Posterior vena cava (tissue), 2 donors: Measurements from ENCODE around the gene STXBP6. TPM values are rescaled to one million over a fixed set of nuclear protein-coding genes. Genes with fewer than 3 reads are reported as not detected.

Experiments
- DNase-seq: peaks from one replicate; pipeline ENCODE4 v3.0.0-alpha.2; 2020; ENCODE audit warnings: low spot score
- intact Hi-C, 2 donors: fragments of 100-400 bp; cut with DNase I; formaldehyde crosslinking; loops; one replicate each; pipeline versions ENCODE4 v1.14.1 to v1.14.2; 2022 to 2023
- total RNA-seq, 2 donors: library from RNA; stranded (reverse); fragmentation: NEBNext Ultra II Directional; extraction: Animal tissue kit (Norgen Biotek cat#: 25700); gene quantifications; one replicate each; pipeline ENCODE4 v1.2.1, GENCODE V29; 2021
- donor health status: DM: yes; HTN: yes; CAD: no.
- donor health status: DM: yes; HTN: yes; CAD: no.

The STXBP6 gene
- total RNA-seq, 2 donors from 2014 or later, result 8.9 to 14.9 TPM

DNA sequence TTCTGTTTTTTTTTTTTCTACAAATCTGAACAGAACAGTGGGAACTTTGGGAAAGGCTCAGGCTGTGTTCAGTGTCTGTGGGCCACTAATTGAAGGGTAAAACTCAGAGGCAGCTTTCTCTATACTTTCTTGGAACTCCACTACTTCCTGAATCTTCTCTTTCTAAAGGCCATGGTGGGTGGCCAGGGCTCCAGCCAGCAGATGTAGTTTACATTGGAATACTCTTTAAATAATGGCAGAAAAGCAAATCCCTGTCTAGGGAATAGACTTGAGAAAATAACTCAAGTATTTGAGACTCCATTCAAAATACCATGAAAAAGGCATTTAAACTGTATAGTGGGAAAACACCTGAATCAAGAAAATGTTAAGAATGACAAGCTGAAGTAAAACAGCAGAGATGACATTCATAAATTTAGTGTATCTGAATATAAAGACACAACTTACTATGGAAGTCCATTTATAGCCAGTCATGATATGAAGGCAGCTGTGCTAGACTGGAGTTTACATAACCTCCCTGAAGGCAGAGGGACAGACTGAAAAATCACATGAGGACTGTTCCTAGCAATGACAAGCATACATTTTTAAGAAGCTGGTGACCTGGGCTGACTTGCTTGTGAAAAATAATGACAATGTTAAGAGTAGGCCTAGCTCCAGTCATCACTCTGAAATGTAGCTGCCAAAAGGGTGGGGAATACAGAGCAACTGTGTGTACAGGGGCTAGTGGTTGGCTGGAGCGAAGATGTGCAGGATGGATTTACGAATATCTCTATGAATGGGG lies 168.6 kb downstream of the STXBP6 start:
- intact Hi-C loops, result no loop called here
- DNase-seq, result no peak

DNA sequence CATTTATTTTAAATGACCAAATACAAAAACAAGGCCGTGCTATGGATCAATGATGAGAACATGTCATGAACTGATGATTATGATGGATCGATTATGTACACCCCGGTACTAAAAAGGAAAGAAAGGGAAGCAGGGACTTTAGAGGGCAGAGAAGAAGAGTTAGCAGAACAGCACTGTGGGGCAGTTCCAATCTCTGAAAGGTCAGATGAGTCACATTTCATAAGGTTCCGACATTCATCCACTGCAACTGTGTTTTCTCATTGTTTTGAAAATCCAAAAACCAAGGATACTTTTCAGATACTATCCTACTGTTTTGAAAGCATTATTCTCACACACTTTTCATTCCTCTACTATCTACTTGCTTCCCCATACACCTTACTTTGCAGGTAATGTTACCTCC lies 169.3 kb downstream of the STXBP6 start:
- intact Hi-C loops, result no loop called here
- DNase-seq, result no peak

DNA sequence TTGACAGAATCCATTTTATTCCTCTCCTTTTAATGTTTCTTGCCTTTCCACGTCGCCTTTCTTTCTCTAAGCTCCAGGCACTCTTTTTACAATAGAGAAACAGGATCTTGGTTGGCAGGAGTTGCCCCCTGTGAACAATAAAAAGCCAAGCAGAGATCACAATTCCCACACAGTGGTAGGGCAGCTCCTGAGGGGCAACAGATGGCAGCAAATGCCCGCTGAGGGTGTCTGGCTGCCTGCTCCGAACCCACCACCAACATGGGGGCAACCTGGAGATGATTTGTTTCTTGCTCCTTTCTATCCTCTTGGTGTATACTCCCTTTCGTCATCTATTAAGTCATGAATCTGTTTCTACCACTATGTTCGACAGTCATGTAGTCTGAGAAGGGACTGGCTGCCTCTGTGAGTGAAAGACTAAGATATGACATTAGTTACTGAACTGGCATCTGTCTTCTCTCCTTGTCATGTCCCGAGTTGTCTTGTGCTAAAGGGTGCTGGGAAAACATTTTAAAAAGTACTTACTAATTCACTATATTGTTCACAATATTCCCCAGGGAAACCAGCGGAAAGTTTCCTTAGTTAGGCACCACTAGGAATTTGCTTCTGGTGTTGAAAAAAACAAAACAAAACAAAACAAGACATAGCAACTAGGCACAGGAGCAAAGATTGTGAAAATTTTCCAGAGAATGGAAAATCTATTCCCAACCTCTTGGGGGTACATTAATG lies 170.1 kb downstream of the STXBP6 start:
- intact Hi-C loops, result loop anchor here in 1 of 2 donors (10.0 kb wide), 1 partner anchor 55 kb away; no protein-coding TSS in a partner anchor

DNA sequence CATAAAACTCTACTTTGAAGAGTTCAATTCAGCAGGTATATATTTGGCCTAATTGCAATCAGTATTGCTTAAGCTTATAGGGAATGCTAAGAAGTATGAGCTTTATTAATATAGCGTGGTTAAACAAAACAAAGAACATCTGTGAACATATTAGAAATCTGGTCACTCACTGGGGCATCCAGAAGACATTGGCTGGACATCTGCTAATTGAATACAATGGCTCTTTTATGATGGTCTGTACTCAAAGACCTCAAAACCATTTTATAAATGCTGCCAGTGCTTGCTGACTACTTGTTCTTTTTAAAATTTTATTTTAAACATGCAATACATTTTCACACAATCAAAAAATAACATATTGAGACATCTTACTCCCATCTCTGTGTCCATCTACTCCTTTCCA lies 173.0 kb downstream of the STXBP6 start:
- intact Hi-C loops, result loop anchor here in 1 of 2 donors (10.0 kb wide), 1 partner anchor 52 kb away; no protein-coding TSS in a partner anchor
- no peak for DNase-seq

More for the DNA sequence above, 170.1 kb downstream of the STXBP6 start:
- DNase-seq, result no peak

DNA sequence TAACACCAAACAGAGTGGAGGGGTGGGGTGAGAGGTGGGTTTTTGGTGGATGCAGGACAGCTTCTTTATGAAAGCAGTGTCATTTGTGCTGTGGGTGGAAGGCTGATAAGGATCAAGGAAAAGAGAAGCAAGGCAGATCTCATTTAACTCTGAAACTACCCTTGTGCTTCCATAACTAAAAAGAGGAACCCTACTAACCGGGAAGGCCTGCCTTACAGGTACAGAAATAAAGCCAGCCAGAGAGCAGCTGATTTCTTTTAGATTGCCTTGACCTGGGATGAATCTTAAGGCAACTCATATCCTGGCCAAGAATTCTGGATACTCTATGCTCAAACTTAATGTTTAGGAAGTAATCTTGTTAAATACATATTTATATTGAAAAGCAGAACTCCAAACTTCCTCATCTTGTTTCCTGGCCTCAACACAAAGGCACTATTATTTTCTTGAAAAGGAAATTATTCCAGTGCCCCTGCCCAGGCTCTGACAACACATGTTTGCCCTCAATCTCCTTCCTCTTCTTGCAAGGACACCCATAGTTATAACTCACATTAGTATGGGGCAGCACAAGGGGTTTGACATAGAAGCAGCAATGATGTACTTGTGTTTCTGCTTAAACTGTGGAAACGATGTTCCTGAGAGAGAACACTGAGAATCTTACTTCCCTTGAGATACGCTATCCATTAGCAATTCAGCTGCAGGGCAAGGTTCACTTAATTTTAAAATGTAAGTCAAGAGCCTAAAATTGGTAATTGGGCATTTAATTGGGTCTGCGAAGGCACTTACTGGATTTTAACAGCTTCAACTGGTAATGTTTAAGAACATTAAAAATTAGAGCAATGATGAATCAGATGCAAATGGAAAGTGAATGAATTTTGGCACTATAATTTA lies 173.7 kb downstream of the STXBP6 start:
- no peak for DNase-seq
- intact Hi-C loops, result loop anchor here in 1 of 2 donors (10.0 kb wide), 1 partner anchor 51 kb away; no protein-coding TSS in a partner anchor

DNA sequence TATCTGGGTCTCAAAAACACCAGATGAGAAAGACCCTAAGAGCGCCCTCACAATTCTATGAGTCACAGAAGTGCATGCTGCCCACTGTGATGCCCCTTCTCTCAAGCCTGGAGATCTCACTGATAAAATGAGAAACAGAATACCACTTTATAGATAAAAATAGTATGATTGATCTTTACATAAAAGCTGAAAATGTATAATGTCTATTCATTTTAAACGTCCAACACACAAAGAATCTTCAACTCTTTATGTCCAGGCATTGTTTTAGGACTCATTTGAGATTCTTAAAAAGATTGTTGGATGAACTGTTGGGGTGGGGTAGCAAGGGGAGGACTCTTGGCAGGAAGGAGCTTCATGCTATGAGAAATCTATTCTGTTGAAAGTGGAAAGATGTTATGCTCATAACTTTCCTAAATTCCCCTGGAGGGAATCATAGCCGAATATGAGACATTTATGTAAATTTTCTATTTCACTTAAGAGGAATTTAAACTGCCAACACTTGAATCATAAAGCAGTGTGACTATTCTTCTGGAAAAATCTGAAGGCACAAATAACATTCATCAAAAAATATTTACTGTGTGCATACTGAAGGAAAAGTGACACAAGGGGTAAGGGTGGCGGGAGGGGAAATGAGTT lies 174.6 kb downstream of the STXBP6 start:
- no peak for DNase-seq
- intact Hi-C loops, result loop anchor here in 1 of 2 donors (10.0 kb wide), 1 partner anchor 51 kb away; no protein-coding TSS in a partner anchor

DNA sequence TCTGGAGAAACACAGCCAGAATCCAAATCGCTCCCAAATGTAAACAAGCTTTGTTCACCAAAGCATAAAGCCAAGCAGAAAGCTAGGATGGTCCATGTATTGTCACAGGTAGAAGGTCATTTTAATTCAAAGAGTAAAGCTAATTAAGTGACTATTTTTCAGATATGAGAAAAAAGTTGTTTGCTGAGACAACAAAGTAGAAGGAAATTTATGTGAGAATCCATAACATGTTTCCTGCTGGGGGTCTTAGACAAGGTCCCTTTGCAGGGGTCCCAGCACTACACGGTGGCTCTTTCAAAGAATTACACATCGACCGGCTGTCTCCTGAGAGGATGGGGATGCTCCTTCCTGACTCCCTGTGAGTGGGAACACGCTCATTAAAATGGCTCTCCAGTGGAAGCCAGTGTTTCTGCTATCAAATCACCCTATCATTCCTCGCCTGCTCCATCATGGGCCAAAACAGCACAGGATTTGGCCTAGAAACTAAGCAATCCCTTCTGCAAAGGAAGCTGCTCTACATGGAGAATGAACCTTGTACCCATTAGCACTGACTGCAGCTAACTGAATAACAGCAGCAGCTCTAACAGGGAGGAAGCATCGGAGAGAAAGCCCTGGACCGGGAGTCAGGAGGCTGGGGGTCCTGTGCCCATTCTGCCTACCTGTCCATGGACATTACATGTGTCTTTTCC lies 175.3 kb downstream of the STXBP6 start:
- intact Hi-C loops, result loop anchor here in 1 of 2 donors (10.0 kb wide), 1 partner anchor 50 kb away; no protein-coding TSS in a partner anchor

DNA sequence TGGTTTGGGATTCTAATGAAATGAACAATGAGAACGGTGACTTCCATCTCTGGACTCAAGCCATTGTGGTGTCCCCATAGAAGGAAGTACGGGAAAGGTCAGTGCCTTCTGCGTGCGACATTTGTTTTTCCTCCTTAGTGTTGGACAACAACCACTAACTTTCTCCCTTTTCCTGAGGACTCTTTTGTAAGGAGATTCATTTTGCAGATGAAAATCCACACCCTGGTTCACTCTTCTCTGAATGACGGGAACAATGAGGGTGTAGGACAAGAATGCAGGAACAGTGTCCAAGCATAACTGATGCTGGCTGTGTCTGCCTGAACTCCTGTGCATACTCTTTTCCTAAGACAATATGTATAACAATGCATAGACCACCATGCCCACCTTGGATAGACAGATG lies 176.4 kb downstream of the STXBP6 start:
- no peak for DNase-seq
- intact Hi-C loops, result loop anchor here in 1 of 2 donors (10.0 kb wide), 1 partner anchor 49 kb away; no protein-coding TSS in a partner anchor

More for the DNA sequence above, 175.3 kb downstream of the STXBP6 start:
- no peak for DNase-seq

DNA sequence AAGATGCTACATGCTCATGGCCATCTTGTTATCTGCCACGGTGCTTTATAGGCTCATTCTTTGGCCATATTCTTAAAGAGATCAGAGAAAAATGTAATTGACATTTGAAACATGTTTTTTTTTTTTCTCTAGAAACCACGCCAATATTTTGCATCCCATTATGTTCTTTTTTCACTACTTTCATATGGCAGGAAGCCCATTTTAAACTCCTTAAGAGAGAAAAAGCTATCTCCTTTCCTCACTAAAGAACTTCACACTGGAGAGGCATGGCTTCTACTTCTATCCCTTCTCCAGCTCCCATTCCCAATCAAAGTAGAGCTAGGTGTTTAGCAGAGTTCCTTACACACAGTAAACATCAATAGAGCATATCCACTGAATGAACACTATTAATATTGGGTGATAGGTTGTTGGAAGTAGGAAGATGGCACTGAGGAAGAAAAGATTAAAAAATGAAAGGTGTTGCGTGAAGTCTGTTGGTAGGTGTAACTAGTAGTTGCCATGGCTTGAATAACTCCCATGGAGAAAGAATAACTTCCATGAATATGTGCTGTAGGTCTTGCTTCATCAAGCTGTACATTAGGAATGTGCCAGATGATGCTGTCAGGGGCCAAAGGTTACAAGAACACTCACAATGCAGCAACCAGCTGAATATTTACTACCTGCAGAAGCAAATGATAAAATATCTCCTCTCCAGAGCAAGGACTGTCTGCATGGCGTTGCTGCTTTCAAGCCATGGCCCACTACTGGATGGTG lies 178.8 kb downstream of the STXBP6 start:
- intact Hi-C loops, result loop anchor here in 1 of 2 donors (10.0 kb wide), 1 partner anchor 46 kb away; no protein-coding TSS in a partner anchor
- DNase-seq, result no peak

DNA sequence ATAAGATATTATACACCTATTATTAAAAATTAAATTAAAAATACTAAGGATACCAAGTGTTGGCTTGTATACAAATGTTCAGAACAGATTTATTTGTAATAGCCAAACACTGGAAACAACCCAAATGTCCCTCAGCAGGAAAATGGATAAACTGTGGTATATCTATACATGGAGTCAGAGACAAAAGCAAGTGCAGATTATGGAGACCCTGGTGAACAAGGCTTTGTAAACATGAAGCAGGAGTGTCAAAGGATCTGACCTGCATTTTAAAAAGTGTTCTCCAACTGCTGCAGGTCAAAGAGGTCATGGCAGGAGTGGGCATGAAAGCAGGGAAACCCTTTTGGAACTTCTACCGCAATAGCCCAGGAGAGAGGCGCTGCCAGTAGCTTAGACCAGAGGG lies 181.6 kb downstream of the STXBP6 start:
- DNase-seq, result no peak
- intact Hi-C loops, result no loop called here

DNA sequence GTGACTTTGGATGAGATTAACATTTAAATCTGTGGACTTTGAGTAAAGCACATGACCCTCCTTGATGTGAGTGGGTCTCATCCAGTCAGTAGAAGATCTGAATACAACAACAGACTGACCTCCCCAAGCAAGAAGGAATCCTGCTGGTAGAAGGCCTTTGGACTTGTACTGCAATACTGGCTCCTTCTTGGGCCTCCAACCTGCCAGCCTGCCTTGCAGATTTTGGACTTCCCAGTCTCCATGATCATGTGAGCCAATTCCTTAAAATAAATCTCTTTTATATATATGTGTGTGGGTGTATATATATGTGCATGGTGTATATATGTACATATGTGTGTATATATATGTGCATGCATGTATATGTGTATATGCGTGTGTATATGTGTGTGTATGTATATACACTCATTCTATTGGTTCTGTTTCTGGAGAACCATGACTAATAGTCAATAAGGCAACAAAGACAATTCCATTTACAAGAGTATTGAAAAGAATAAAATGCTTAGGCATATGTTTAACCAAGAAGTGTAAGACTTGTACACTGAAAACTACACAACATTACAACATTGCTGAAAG lies 183.8 kb downstream of the STXBP6 start:
- no peak for DNase-seq
- intact Hi-C loops, result no loop called here

DNA sequence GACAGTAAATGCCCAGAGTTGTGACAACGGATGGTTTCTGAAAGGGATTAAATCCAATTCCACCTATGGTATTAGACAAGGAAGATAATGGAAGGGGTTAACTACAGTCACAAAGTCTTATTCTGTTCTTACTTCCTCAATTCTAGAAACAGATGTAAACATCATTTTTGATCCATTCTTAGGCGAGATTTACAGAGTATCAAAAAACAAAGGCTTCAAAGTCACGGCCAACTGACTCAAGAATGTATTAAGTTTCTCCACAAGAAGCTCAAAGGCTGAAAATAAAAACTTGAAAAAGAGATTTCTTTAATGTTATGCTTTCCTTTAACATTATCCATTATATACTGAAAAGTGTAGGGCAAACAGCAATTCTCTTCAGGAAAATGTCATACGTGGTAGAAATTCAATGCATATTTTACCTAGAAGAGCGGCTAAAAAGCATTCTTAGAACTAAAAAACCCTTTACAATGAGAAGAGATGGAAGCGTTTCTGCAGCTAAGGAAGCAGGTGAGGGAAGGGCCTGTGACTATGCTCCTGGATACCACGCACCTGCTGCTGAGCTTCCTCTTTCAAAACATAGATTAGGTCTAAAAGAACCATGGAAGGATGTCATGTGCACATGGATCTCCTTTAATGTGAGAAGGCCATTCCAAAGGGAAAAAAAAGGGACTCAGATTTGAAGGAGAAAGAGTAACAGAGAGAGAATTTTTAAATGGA lies 185.8 kb downstream of the STXBP6 start:
- intact Hi-C loops, result no loop called here
- DNase-seq, result no peak

DNA sequence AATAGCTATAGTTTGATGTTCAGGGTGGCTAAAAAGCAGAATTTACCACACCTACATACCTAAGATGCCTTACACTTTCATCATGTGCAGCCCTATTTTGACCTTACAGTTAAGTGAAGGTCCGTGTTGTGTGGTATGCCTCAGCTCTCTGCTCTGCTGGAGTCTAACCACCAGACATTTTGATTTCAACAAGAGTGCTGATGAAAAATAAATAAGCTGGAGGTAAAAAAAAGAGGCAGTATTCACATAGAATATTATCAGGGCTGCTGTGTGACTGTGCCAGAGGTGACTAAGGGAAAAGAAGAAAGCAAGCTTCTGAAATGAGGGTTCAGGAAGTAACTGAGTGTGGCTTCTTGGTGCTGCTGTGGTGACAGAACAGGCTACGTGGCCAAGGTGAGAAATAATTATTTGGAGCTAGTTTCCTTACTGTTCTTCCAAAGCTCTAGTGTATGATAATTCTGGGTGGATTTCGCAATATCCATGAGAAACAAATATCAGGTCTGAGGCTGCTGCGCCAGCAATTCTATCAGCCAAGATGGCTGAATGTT lies 188.8 kb downstream of the STXBP6 start:
- DNase-seq, result no peak
- intact Hi-C loops, result no loop called here

DNA sequence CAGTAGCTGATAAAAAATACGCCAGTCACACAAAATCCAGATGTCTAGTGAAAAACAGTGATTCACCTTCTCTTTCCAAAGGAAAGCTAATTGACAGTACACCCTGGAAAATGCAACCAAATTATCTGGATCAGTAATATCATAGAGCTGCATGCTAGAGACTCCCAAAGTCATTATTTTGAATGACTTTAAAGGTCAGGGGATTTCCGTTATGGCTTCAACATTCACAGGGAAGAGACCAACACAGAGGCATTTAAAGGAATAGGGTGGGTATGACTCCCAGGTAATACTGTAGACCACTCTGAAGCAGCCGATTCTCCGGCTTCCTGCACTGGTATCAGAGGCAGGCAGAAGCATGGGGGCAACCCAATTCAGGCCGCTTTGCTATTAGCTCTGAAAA lies 190.4 kb downstream of the STXBP6 start:
- DNase-seq, result no peak
- intact Hi-C loops, result no loop called here

DNA sequence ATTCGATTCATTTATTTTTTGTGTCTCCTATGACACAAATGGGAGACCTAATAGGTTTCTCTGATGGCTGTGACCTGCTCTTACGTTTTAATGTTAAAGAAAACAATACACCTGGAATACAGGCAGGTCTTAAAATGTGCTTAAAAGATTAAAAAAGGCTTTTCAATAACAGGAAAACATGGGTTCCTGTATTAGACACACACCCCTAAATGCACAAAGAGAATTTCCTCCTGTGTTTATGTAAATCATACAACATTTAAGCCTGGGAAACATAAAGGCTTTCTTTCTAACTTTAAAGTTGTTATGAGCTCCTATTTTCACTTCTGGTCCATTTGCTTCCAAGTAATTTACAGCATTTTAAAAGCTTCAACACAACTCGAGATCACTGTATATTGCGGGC lies 191.3 kb downstream of the STXBP6 start:
- no peak for DNase-seq
- intact Hi-C loops, result no loop called here

DNA sequence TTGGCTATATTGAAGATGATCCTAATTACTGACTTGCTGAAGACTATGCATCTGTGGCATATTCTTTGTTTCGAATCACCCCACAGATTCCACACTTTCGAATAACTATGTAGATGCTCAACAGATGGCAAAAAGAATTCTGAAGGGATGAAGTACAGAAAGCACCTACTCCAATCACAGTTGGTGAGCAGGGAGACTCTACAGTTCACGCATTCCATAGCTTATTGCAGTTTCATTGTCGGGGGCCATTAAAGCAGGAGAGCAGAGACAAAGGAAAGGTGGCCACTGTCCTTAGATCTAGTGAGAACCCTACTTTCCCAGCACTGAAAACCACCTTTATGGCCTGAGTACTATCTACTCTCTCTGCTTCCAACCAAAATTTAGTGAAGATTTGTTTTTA lies 191.9 kb downstream of the STXBP6 start:
- intact Hi-C loops, result no loop called here
- DNase-seq, result no peak
